SH-SY5Y (cell line): ENCODE data around the gene EXOC2.

Source experiments
- GATA2 ChIP-seq: IDR thresholded peaks from 2 replicates; pipeline ENCODE4 v1.6.1; 2011; ENCODE audit warnings: mild to moderate bottlenecking, low read depth, low read length
- GATA3 ChIP-seq: IDR thresholded peaks from 2 replicates; pipeline ENCODE4 v1.6.1; 2011; ENCODE audit warnings: low read depth, mild to moderate bottlenecking, low read length, moderate library complexity

EXOC2 gene

GRCh38 chr6:674956-675355 lies 18.0 kb downstream of the EXOC2 start:
- TF ChIP-seq GATA3 = no peak
- no peak for TF ChIP-seq GATA2

- TF ChIP-seq GATA3 = no peak
- TF ChIP-seq GATA2 = no peak
Measured at GRCh38 chr6:674406-674805, 18.5 kb downstream of the EXOC2 start.

- TF ChIP-seq GATA2 (no peak), GATA3 (no peak)
Measured at GRCh38 chr6:667253-667927, 25.5 kb downstream of the EXOC2 start.

- no peak for TF ChIP-seq GATA2
- TF ChIP-seq GATA3 = no peak
Measured at GRCh38 chr6:665403-666267, 27.3 kb downstream of the EXOC2 start.

GRCh38 chr6:659716-660581 lies 33.0 kb downstream of the EXOC2 start:
- TF ChIP-seq GATA2 = no peak
- no peak for TF ChIP-seq GATA3

- TF ChIP-seq GATA3 (no peak), GATA2 (no peak)
Measured at GRCh38 chr6:658244-658643, 34.7 kb downstream of the EXOC2 start.

GRCh38 chr6:657743-658142 lies 35.2 kb downstream of the EXOC2 start:
- TF ChIP-seq GATA2 = no peak
- TF ChIP-seq GATA3 = no peak

GRCh38 chr6:656460-657252 lies 36.3 kb downstream of the EXOC2 start, which contains the start of gene HUS1B:
Gene HUS1B, minus strand, starts transcription at chr6:657100. Its CDS starts 156 bp downstream, at chr6:656944.
- TF ChIP-seq GATA2 (no peak), GATA3 (no peak)

GRCh38 chr6:654136-654535 lies 38.8 kb downstream of the EXOC2 start:
- TF ChIP-seq GATA3 (no peak), GATA2 (no peak)

- TF ChIP-seq GATA3 (no peak), GATA2 (no peak)
Measured at GRCh38 chr6:652865-653264, 40.1 kb downstream of the EXOC2 start.

GRCh38 chr6:650098-650497 lies 42.8 kb downstream of the EXOC2 start:
- TF ChIP-seq GATA2 (no peak), GATA3 (no peak)

GRCh38 chr6:642805-643204 lies 50.1 kb downstream of the EXOC2 start:
- TF ChIP-seq GATA2 = no peak
- no peak for TF ChIP-seq GATA3
